ENCODE measurements around the gene PAX2.

The PAX2 gene

DNA sequence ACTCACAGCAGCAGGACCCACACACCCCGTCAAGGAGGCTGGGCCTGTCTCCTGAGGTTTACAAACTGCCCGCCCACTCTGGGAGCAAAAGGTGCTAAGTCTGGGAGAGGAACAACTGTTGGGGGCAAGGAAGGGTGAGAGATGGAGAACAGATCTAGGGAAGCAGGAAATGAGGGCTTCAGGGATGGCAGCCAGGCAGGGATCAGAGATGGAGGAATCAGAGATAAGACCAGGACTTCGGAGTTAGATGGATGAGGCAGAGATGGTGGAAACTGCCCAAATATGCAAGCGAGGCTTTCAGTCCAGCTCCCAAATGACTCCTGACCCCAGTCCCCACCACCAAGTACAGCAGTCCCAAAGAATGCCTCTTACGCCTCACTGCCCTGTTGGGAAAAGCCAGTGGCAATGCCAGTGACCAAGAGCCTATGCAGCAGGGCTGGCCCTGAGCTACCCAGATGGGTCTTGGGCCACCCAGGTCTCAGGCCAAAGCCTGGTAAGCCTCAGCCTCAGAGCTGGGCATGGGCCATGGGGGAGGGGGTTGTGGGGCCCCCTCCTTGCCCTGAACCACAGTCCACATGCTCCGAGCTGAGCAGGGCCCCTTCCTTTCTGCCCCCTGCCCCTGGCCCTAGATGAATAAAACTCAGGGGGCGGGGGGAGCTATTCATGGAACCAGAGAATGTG, 127.9 kb downstream of the PAX2 start:
- TF ChIP-seq, protein P1, sequence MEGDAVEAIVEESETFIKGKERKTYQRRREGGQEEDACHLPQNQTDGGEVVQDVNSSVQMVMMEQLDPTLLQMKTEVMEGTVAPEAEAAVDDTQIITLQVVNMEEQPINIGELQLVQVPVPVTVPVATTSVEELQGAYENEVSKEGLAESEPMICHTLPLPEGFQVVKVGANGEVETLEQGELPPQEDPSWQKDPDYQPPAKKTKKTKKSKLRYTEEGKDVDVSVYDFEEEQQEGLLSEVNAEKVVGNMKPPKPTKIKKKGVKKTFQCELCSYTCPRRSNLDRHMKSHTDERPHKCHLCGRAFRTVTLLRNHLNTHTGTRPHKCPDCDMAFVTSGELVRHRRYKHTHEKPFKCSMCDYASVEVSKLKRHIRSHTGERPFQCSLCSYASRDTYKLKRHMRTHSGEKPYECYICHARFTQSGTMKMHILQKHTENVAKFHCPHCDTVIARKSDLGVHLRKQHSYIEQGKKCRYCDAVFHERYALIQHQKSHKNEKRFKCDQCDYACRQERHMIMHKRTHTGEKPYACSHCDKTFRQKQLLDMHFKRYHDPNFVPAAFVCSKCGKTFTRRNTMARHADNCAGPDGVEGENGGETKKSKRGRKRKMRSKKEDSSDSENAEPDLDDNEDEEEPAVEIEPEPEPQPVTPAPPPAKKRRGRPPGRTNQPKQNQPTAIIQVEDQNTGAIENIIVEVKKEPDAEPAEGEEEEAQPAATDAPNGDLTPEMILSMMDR (IDR thresholded peaks at IDR 0.05): no peak
- DNase-seq (ENCODE audit: low spot score): no peak
- Histone ChIP-seq H3K27ac (no peak overlapping the region), H3K4me3 (no peak overlapping the region)

DNA sequence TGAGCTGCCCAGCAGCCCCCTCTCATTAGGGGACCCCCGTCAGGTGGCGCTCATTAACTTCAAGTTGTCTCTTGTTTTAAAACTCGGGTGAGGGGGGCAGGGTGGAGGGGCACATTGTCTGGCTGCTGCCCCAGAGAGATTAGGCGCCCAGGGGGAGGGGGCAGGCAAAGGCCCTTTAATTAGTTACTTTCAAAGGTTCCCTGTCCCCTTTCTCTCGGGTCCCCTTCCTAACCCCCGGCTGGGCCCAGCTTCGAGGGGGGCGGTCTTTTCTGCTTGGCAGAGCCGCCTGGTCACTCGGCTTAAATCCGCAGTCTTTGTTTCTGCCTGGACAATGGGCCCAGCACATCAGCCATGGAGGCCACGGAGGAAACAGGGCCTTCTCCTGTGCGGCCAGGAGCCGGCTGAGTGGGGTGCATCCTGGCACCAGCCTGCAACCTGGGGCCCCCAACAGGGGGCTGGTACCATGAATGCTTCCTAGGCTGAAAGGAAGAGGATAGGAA, 128.5 kb downstream of the PAX2 start:
- TF ChIP-seq, protein P1 (IDR thresholded peaks at IDR 0.05): no peak
- no peak for DNase-seq (ENCODE audit: low spot score)

DNA sequence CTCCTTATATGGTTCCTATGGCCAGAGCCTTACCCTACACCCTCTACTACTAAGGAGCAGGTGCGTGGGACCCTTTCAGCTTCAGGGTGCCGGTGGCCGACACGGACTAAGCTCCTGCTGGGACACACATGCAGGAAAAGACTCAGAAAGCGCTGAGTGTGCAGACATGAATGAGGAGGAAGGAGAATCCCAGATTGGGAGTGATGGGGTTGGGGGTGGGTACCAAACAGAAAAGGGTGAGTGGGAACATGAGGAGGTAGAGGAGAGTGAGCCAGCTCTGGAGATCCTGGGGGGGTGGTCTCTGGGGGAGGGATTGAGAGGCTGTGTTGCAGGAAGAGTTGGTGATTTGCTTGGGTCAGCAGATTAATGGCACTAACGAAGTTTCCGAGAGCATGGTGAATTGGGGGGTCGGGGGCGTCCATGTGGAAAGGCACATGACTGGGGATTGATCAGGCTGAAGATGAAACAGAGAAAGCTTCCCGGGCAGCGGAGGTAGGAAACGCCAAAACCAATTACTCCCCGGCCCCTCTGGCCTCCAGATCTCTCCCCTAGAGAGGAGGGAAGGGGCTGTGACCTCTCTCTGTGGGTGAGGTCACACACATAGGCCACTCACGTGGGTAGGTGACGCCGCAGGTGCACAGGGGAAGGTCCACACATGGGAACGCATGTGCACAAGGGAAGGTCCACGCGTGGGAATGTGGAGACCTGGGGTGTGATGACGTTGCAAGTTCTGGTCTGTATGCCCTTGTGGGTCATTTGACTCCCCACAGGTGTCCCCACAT, 129.5 kb downstream of the PAX2 start:
- H3K4me3 ChIP-seq: no peak overlapping the region
- no peak for DNase-seq (ENCODE audit: low spot score)
- H3K27ac ChIP-seq: no peak overlapping the region
- TF ChIP-seq, protein P1 (IDR thresholded peaks at IDR 0.05): no peak

More for the DNA sequence above, 128.5 kb downstream of the PAX2 start:
- Histone ChIP-seq H3K27ac (no peak overlapping the region), H3K4me3 (no peak overlapping the region)

DNA sequence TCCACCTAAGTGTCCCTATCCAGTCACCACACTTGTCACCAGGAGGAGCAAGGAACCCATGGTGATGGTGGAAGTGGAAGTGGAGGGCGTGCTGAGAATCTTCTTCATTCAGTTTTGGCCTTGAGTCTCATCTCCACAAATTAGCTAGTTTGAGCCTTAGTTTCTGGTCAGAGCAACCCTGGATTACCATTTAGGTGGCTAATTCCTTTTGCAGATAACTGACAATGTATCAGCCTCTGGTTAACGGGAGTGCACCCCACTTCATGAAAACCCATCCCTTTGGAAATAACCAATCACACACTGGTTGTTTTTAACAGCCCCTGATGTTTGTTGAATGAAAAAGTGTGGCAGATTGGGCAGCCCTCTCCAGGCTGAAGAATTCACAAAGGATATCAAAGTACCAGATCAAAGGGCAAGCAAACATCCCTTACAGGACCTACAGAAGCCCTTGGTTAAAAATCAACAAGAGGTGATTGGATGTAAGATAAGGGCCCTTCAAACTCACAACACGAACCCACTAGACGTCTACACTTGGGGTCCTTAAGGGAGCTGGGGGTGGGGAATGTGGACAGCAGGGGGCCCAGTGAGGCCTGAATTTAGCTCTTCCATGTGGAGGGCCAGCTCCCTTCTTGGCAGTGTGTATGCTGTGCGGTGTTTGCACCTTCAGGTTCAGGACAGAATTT, 130.2 kb downstream of the PAX2 start:
- DNase-seq (ENCODE audit: low spot score): no peak
- TF ChIP-seq, protein P1 (IDR thresholded peaks at IDR 0.05): no peak
- Histone ChIP-seq H3K4me3 (no peak overlapping the region), H3K27ac (no peak overlapping the region)

DNA sequence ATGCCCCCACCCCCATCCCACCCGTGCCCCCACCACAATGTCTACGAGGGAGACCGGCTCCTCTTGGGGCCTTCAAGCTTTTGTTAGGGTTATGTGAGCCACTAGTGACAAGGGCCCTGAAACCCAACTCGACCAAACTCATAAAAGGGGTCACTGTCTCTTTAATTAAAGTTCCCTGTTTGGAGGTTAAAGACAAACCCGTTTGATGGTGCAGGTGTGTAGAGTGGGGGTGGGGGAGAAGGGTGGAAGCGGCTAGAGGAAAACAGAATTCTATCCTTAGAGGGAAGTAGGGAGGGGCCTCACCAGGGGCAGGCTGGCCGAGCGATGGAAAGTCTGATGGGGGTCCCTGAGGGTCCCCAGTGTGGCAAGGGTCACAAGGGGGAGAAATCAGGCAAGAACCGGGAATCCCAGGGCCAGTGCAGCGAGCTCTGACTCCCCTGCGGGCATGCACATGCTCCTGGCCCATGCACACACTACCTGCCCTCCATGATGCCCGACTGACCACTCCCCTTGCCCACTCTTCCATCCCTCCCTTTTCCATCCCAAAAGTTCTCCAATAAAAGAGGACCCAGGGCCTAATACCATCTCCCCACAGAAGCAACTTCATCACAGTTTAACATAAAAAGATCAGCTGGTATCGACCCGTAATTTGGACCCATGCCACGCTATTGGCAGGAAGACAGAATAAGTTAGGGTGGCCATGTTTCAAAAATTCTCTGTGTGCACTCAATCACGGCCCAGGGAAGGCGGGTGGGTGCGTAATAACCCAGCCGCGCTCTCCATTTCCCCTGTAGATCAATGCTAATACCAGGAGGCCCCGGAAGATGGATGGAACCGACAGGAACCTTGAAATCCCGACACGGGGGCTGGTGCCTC, 131.4 kb downstream of the PAX2 start:
- no peak for DNase-seq (ENCODE audit: low spot score)
- Histone ChIP-seq H3K27ac (no peak overlapping the region), H3K4me3 (no peak overlapping the region)
- TF ChIP-seq, protein P1 (IDR thresholded peaks at IDR 0.05): no peak

DNA sequence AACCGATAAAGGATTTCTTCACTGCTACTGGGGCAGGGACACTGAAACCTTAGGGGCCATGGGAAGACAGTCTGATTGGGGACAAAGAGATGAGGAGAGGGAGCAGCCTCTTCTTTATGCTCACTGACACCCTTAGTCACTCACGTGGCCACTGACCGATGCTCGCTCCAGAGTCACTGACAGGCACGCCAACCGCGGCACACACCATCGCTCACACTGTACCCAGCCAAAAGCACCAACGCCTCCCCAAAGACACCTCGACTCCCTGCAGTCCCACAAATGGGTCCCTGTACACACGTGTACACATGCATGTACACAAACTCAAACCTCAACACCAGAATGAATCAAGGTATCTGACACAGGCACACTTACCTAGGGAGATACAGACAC, 132.1 kb downstream of the PAX2 start:
- H3K4me3 ChIP-seq: no peak overlapping the region
- H3K27ac ChIP-seq: no peak overlapping the region
- DNase-seq (ENCODE audit: low spot score): no peak
- TF ChIP-seq, protein P1 (IDR thresholded peaks at IDR 0.05): no peak
